ENCODE measurements around the gene SLC1A3.

GRCh38 chr5:36613241-36613640, 6.8 kb downstream of the SLC1A3 start:
- no peak for TF ChIP-seq CTCF (conservative IDR thresholded peaks at IDR 0.05; ENCODE audit: low read depth, low read length)
- TF ChIP-seq EZH2 (IDR thresholded peaks at IDR 0.05; ENCODE audit: borderline replicate concordance, low read depth, low read length, poor library complexity, severe bottlenecking) = no peak

Data from A673 (cell line).